WI38 (cell line): ENCODE data around the gene PDE2A.

Experiments used
- H3K4me3 ChIP-seq: 2 replicates; pipeline ENCODE4 v1.5.1; 2011; ENCODE audit warnings: low read depth, mild to moderate bottlenecking, control low read depth, low read length
- TF ChIP-seq, protein P1 (sequence below): IDR thresholded peaks from 2 replicates; pipeline ENCODE4 v1.5.1; 2012; ENCODE audit warnings: low read depth, mild to moderate bottlenecking, control low read depth, low read length

Gene PDE2A

GRCh38 chr11:72673284-72673942, 809 bp downstream of the PDE2A start:
- TF ChIP-seq, protein P1, sequence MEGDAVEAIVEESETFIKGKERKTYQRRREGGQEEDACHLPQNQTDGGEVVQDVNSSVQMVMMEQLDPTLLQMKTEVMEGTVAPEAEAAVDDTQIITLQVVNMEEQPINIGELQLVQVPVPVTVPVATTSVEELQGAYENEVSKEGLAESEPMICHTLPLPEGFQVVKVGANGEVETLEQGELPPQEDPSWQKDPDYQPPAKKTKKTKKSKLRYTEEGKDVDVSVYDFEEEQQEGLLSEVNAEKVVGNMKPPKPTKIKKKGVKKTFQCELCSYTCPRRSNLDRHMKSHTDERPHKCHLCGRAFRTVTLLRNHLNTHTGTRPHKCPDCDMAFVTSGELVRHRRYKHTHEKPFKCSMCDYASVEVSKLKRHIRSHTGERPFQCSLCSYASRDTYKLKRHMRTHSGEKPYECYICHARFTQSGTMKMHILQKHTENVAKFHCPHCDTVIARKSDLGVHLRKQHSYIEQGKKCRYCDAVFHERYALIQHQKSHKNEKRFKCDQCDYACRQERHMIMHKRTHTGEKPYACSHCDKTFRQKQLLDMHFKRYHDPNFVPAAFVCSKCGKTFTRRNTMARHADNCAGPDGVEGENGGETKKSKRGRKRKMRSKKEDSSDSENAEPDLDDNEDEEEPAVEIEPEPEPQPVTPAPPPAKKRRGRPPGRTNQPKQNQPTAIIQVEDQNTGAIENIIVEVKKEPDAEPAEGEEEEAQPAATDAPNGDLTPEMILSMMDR: no peak
- no peak overlapping the region for H3K4me3 ChIP-seq

DNA sequence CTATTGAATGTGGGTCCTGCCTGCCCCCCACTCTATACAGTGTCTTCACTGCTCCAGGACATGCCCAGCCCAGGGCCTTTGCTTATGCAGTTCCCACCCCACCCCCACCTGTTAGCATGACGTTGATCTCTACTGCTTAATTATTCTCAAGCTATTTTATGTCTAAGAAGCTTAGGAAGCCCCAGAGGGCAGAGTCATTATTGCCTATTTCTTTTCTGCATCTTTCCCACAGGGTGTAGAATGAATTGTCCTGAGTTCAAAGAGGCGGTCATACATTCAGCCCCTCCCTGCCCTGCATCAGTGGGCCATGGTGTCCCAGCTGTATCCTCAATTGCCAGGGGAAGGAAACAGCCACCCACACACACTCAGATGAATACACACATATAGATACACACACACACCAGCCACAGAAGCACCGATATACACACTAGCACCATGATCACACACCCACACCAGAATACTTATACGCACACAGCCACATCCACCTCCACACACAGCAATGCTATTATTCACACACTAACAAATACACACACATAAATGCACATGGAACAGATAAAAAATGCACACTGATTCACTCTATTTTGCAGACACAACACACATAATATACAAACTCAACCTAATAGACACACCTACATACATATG, 1.5 kb downstream of the PDE2A start:
- no peak overlapping the region for H3K4me3 ChIP-seq
- TF ChIP-seq, protein P1: no peak

DNA sequence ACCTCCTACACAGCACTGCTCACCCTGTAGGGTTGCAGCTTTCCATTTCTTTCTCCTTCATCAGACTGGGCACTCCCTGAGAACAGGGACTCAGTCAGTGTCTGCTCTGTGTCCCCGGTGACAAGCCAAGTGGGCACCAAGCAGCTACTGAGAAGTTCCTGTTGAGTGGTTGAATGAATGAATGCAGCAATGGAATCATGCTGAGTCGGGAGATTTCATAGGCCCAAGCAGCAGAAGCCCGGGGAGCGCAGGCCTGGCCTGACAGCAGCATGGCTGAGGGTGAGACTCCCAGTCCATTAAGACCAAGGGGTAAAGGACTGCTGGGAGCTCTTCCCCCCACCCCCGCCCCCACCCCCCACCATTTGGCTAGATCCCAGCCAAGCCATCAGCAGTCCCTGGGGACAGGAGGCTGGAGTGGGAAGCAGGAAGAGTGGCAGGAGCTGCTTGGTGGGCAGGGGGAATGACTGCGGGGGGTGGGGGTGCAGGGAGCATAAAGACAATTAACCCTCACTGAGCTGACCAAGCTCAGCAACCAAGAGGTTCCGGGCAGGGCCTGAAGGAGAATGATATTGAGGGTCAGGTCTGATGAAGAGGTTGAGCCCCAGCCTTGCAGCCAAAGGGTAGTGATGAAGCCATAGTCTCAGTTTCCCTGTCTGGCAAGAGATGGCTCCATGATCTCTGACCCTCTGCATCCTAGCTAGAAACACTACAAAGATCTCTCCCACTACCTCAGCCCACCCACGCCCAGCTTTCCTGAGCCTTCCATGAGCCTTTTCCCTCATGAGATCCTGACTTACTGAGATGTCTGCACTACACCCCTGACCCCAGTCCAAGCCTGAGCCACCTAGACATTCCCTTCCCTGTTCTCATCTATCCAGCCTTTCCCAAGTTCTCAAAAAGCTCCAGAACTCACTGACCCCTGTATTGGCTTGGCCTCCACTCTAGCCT, 2.8 kb downstream of the PDE2A start:
- no peak overlapping the region for H3K4me3 ChIP-seq
- TF ChIP-seq, protein P1: no peak

- H3K4me3 ChIP-seq: no peak overlapping the region
- TF ChIP-seq, protein P1: no peak
Observed at GRCh38 chr11:72670041-72670440, 4.2 kb downstream of the PDE2A start.

DNA sequence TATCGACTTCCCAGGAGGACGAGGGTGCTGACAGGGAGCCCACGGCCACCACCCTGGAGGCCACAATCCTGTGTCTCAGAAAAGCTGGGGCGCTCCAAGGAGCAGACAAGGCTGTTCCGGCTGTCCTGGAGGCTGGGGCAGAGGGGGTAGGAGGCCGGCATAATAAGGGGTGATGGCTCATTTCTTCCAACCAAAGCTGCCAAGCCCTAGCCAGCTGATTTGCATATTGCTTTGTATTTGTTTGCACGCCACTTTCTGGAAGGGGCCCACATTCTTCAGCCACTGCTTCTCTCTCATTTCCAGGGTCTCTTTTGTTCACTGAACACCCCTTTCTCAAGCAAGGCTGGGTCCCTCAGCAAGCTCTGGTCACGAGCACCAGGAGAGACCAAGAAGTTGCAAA, 4.7 kb downstream of the PDE2A start:
- TF ChIP-seq, protein P1: no peak
- H3K4me3 ChIP-seq: no peak overlapping the region

DNA sequence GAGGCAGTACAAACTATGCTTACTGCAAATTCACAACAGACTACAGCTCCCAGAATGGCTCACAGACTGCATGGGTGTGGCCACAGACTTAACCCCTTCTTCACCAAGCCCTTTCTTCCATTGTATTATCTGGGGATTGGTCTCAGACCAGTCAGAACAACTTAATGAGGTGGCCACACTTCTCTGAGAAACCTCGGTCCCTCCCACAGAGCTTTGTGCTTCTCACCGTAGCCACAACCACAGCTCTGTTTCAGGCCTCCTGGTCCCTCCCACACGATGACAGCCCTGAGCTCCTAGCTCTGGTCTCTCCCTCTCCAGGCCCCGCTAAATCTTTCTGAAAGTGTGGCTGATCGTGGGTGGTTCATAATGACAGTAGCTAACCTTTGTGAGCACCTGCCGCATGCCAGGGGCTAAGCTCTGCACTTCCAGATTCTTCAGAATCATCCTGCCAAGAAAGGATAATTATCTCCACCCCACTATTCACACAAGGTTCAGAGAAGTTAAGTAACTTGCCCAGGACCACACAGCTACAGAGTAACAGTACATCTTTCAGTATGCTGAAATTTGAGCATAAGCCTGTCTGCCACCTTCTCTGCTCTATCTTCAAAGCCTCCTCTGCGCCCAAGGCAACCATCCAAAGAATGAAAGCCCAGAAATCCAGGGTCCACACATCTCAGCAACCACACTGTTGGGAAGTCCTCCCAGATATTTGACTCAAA, 5.4 kb downstream of the PDE2A start:
- TF ChIP-seq, protein P1: no peak
- no peak overlapping the region for H3K4me3 ChIP-seq
